ENCODE measurements around the gene NPNT.

GRCh38 chr4:105989485-105990242 is 94.4 kb downstream of the NPNT start:
- TF ChIP-seq EP300 (IDR thresholded peaks at IDR 0.05) = no peak
- no peak for TF ChIP-seq POLR2A (IDR thresholded peaks at IDR 0.05)
- TF ChIP-seq POLR2AphosphoS5 (IDR thresholded peaks at IDR 0.05) = no peak
